GM19372 (cell line): ENCODE data around the gene SSR3.

Source experiments
- ATAC-seq: cut with Tn5 transposase; IDR thresholded peaks from one replicate; pipeline ENCODE4 v1.9.1; 2021; ENCODE audit warnings: mild to moderate bottlenecking, low read depth, moderate library complexity; ENCODE audit not compliant: unreplicated experiment

The SSR3 gene

GRCh38 chr3:156495816-156496215, 59.1 kb downstream of the SSR3 start:
- no peak for ATAC-seq

GRCh38 chr3:156493887-156494286, 61.0 kb downstream of the SSR3 start:
- ATAC-seq = no peak

GRCh38 chr3:156492801-156493261, 62.1 kb downstream of the SSR3 start:
- no peak for ATAC-seq

DNA sequence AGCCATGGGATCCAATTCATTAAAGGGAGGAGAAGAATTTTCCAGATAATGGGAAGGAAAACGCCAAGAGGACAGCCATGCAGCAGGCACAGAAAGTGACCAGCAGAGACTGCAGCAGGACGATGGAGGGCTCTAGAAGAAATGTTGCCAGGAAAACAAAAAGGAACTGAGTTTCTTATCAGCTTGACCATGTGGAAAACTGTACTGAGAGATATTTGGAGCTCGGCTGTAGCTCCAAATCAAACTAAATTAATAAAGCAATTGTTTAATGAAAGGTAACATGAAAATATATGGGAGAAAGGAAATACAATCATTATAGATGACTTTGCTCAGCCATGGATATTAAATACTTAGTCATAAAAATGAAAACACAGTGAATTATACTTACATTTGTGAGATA, 63.7 kb downstream of the SSR3 start:
- ATAC-seq = no peak
